GM23338 (cell line): ENCODE results near the gene KRTAP4-1.
"Not testable (repeated sequence)": the region's sequence is repeated elsewhere in the genome, so short reads cannot be mapped to it uniquely, and the experiment has no call there.

ENCODE experiments used
- CREB1 ChIP-seq: fragments of 250-450 bp; sonication (Bioruptor Pico); IDR thresholded peaks from 2 replicates; pipeline ENCODE4 v1.5.0; 2020; ENCODE audit warnings: low read depth, mild to moderate bottlenecking, moderate library complexity
- CTCF ChIP-seq, 2 experiments: fragments of 200-600 bp in 1 of 2; sonication (generic) in 1 of 2; conservative IDR thresholded peaks; 2 replicates each; pipeline versions ENCODE4 v1.5.1 to v1.6.1; 2016 to 2017; ENCODE audit warnings: antibody characterized with exemption in 2 of 2, low read depth in 2 of 2, mild to moderate bottlenecking in 2 of 2, moderate library complexity in 1 of 2
- EZH2 ChIP-seq: fragments of 200-600 bp; sonication (generic); IDR thresholded peaks from one replicate; pipeline ENCODE4 v1.8.0; 2017; ENCODE audit warnings: antibody characterized with exemption, mild to moderate bottlenecking, low read depth; ENCODE audit not compliant: unreplicated experiment
- EZH2phosphoT487 ChIP-seq: fragments of 200-600 bp; sonication (generic); IDR thresholded peaks from one replicate; pipeline ENCODE4 v1.8.1; 2018; ENCODE audit warnings: antibody characterized with exemption; ENCODE audit not compliant: unreplicated experiment
- JUNB ChIP-seq: IDR thresholded peaks from one replicate; pipeline ENCODE4 v1.6.1; 2016; ENCODE audit warnings: antibody characterized with exemption; ENCODE audit not compliant: unreplicated experiment
- POLR2AphosphoS5 ChIP-seq: IDR thresholded peaks from 2 replicates; pipeline ENCODE4 v1.6.1; 2016; ENCODE audit warnings: antibody characterized with exemption, low read depth
- REST ChIP-seq: IDR thresholded peaks from one replicate; pipeline ENCODE4 v1.6.1; 2018; ENCODE audit warnings: antibody characterized with exemption; ENCODE audit not compliant: unreplicated experiment
- STAT1 ChIP-seq: IDR thresholded peaks from one replicate; pipeline ENCODE4 v1.6.1; 2016; ENCODE audit warnings: antibody characterized with exemption; ENCODE audit not compliant: unreplicated experiment
- ZNF331 ChIP-seq: fragments of 250-450 bp; sonication (Bioruptor Pico); IDR thresholded peaks from 2 replicates; pipeline ENCODE4 v1.5.0; 2020; ENCODE audit warnings: low read depth, mild to moderate bottlenecking, moderate library complexity

GRCh38 chr17:41160190-41160589, 24.5 kb downstream of the KRTAP4-1 start:
- TF ChIP-seq CTCF (conservative IDR thresholded peaks at IDR 0.05; ENCODE audit: low read depth in 2 of 2); EZH2; REST; POLR2AphosphoS5; EZH2phosphoT487; STAT1; CREB1 (CRISPR knock-in tag); JUNB; ZNF331 (CRISPR knock-in tag): not testable (repeated sequence)
